Measurements from ENCODE around the gene TMEM170B.
A peak's percentile ranks its signal among the peaks of the same experiment; 100 is the strongest.

Gene TMEM170B

GRCh38 chr6:11584244-11584643 is 46.7 kb downstream of the TMEM170B start:
- no peaks in the 10 kb centered on the region for H3K36me3 ChIP-seq (replicated peaks)
- no peaks in the 10 kb centered on the region for H3K4me1 ChIP-seq
- no peak overlapping the region for H3K4me3 ChIP-seq
- H3K27me3 ChIP-seq (ENCODE audit: low read depth): no peaks in the 10 kb centered on the region
- in situ Hi-C loops (cut with MboI; ENCODE audit: low sequenced_read_pairs): no loop called here
- no peaks in the 10 kb centered on the region; the same call in 1 of the 2 replicates for H3K9me3 ChIP-seq
- DNase-seq (ENCODE audit: low spot score in 2 of 2): no peak

- no peak overlapping the region for H3K4me3 ChIP-seq
- H3K4me1 ChIP-seq: no peaks in the 10 kb centered on the region
- no peaks in the 10 kb centered on the region; the same call in 1 of the 2 replicates for H3K9me3 ChIP-seq
- H3K36me3 ChIP-seq (replicated peaks): no peaks in the 10 kb centered on the region
- no peaks in the 10 kb centered on the region for H3K27me3 ChIP-seq (ENCODE audit: low read depth)
- in situ Hi-C loops (cut with MboI; ENCODE audit: low sequenced_read_pairs): no loop called here
- DNase-seq (ENCODE audit: low spot score in 2 of 2): peak in 1 of 2 experiments; percentile 51
These were observed 48.0 kb downstream of the TMEM170B start for GRCh38 chr6:11585426-11586016.

- Histone ChIP-seq H3K4me1 (no peaks in the 10 kb centered on the region), H3K27me3 (ENCODE audit: low read depth) (no peaks in the 10 kb centered on the region), H3K9me3 (no peaks in the 10 kb centered on the region; the same call in 1 of the 2 replicates), H3K4me3 (no peak overlapping the region), H3K36me3 (replicated peaks) (no peaks in the 10 kb centered on the region)
- in situ Hi-C loops (cut with MboI; ENCODE audit: low sequenced_read_pairs): no loop called here
- DNase-seq (ENCODE audit: low spot score in 2 of 2): no peak
These were observed 48.6 kb downstream of the TMEM170B start for GRCh38 chr6:11586117-11586516.

GRCh38 chr6:11586536-11586935 is 49.0 kb downstream of the TMEM170B start:
- no peaks in the 10 kb centered on the region; the same call in 1 of the 2 replicates for H3K9me3 ChIP-seq
- no peak for DNase-seq (ENCODE audit: low spot score in 2 of 2)
- in situ Hi-C loops (cut with MboI; ENCODE audit: low sequenced_read_pairs): no loop called here
- H3K4me1 ChIP-seq: no peaks in the 10 kb centered on the region
- no peaks in the 10 kb centered on the region for H3K36me3 ChIP-seq (replicated peaks)
- H3K27me3 ChIP-seq (ENCODE audit: low read depth): no peaks in the 10 kb centered on the region
- no peak overlapping the region for H3K4me3 ChIP-seq

- in situ Hi-C loops (cut with MboI; ENCODE audit: low sequenced_read_pairs): no loop called here
- Histone ChIP-seq H3K4me3 (no peak overlapping the region), H3K4me1 (no peaks in the 10 kb centered on the region), H3K36me3 (replicated peaks) (no peaks in the 10 kb centered on the region), H3K9me3 (no peaks in the 10 kb centered on the region; the same call in 1 of the 2 replicates), H3K27me3 (ENCODE audit: low read depth) (no peaks in the 10 kb centered on the region)
- no peak for DNase-seq (ENCODE audit: low spot score in 2 of 2)
These were observed 51.7 kb downstream of the TMEM170B start for GRCh38 chr6:11589261-11589660.

- H3K27me3 ChIP-seq (ENCODE audit: low read depth): no peaks in the 10 kb centered on the region
- no peaks in the 10 kb centered on the region for H3K36me3 ChIP-seq (replicated peaks)
- in situ Hi-C loops (cut with MboI; ENCODE audit: low sequenced_read_pairs): no loop called here
- no peaks in the 10 kb centered on the region for H3K4me1 ChIP-seq
- DNase-seq (ENCODE audit: low spot score in 2 of 2): no peak
- no peak overlapping the region for H3K4me3 ChIP-seq
- H3K9me3 ChIP-seq: no peaks in the 10 kb centered on the region; the same call in 1 of the 2 replicates
These were observed 54.9 kb downstream of the TMEM170B start for GRCh38 chr6:11592294-11592906.

- H3K9me3 ChIP-seq: no peaks in the 10 kb centered on the region; the same call in 1 of the 2 replicates
- no peak for DNase-seq (ENCODE audit: low spot score in 2 of 2)
- in situ Hi-C loops (cut with MboI; ENCODE audit: low sequenced_read_pairs): no loop called here
- H3K4me1 ChIP-seq: no peaks in the 10 kb centered on the region
- no peak overlapping the region for H3K4me3 ChIP-seq
- H3K36me3 ChIP-seq (replicated peaks): no peaks in the 10 kb centered on the region
- no peaks in the 10 kb centered on the region for H3K27me3 ChIP-seq (ENCODE audit: low read depth)
These were observed 55.5 kb downstream of the TMEM170B start for GRCh38 chr6:11593096-11593495.

- H3K27me3 ChIP-seq (ENCODE audit: low read depth): no peaks in the 10 kb centered on the region
- H3K4me3 ChIP-seq: no peak overlapping the region
- no peaks in the 10 kb centered on the region for H3K36me3 ChIP-seq (replicated peaks)
- H3K9me3 ChIP-seq: no peaks in the 10 kb centered on the region
- DNase-seq (ENCODE audit: low spot score in 2 of 2): peak; percentile 27 to 47
- in situ Hi-C loops (cut with MboI; ENCODE audit: low sequenced_read_pairs): no loop called here
- H3K4me1 ChIP-seq: no peaks in the 10 kb centered on the region
These were observed 58.4 kb downstream of the TMEM170B start for GRCh38 chr6:11595903-11596302.

- Histone ChIP-seq H3K9me3 (no peaks in the 10 kb centered on the region), H3K4me1 (no peaks in the 10 kb centered on the region), H3K36me3 (replicated peaks) (no peaks in the 10 kb centered on the region), H3K4me3 (no peak overlapping the region), H3K27me3 (ENCODE audit: low read depth) (no peaks in the 10 kb centered on the region)
- DNase-seq (ENCODE audit: low spot score in 2 of 2): no peak
- in situ Hi-C loops (cut with MboI; ENCODE audit: low sequenced_read_pairs): no loop called here
These were observed 59.2 kb downstream of the TMEM170B start for GRCh38 chr6:11596640-11597237.

GRCh38 chr6:11598687-11599086 is 61.1 kb downstream of the TMEM170B start:
- DNase-seq (ENCODE audit: low spot score in 2 of 2): no peak
- no peaks in the 10 kb centered on the region for H3K4me1 ChIP-seq
- H3K36me3 ChIP-seq (replicated peaks): no peaks in the 10 kb centered on the region
- no peaks in the 10 kb centered on the region for H3K27me3 ChIP-seq (ENCODE audit: low read depth)
- H3K9me3 ChIP-seq: no peaks in the 10 kb centered on the region
- in situ Hi-C loops (cut with MboI; ENCODE audit: low sequenced_read_pairs): no loop called here
- no peak overlapping the region for H3K4me3 ChIP-seq

GRCh38 chr6:11600251-11600650 is 62.7 kb downstream of the TMEM170B start:
- in situ Hi-C loops (cut with MboI; ENCODE audit: low sequenced_read_pairs): no loop called here
- Histone ChIP-seq H3K27me3 (ENCODE audit: low read depth) (no peaks in the 10 kb centered on the region), H3K4me1 (peaks cover 4% of the 10 kb centered on the region), H3K4me3 (no peak overlapping the region), H3K9me3 (no peaks in the 10 kb centered on the region), H3K36me3 (replicated peaks) (no peaks in the 10 kb centered on the region)
- DNase-seq (ENCODE audit: low spot score in 2 of 2): no peak

- Histone ChIP-seq H3K4me3 (no peak overlapping the region), H3K4me1 (peaks cover 13% of the 10 kb centered on the region), H3K27me3 (ENCODE audit: low read depth) (no peaks in the 10 kb centered on the region), H3K36me3 (replicated peaks) (no peaks in the 10 kb centered on the region), H3K9me3 (no peaks in the 10 kb centered on the region)
- in situ Hi-C loops (cut with MboI; ENCODE audit: low sequenced_read_pairs): no loop called here
- no peak for DNase-seq (ENCODE audit: low spot score in 2 of 2)
These were observed 64.4 kb downstream of the TMEM170B start for GRCh38 chr6:11601776-11602605.

- Histone ChIP-seq H3K9me3 (no peaks in the 10 kb centered on the region), H3K4me1 (peaks cover 22% of the 10 kb centered on the region), H3K27me3 (ENCODE audit: low read depth) (no peaks in the 10 kb centered on the region), H3K36me3 (replicated peaks) (no peaks in the 10 kb centered on the region), H3K4me3 (no peak overlapping the region)
- in situ Hi-C loops (cut with MboI; ENCODE audit: low sequenced_read_pairs): no loop called here
- no peak for DNase-seq (ENCODE audit: low spot score in 2 of 2)
These were observed 66.7 kb downstream of the TMEM170B start for GRCh38 chr6:11604215-11604614.
